ENCODE measurements around the gene METTL6.

- TF ChIP-seq GATA2 (IDR thresholded peaks at IDR 0.05; ENCODE audit: low read depth, low read length): no peak
- TF ChIP-seq GATA3 (IDR thresholded peaks at IDR 0.05; ENCODE audit: low read depth, low read length): no peak
These were observed 44.5 kb upstream of the METTL6 start for GRCh38 chr3:15471861-15472260.

All from SH-SY5Y (cell line).